Uterus (tissue), 2 donors: ENCODE measurements around the gene SSBP1.

ENCODE experiments used
- POLR2A ChIP-seq, 2 donors: fragments of 450-650 bp; IDR thresholded peaks; one replicate each; pipeline ENCODE4 v1.6.1; 2016; ENCODE audit warnings: antibody characterized with exemption in 2 of 2, mild to moderate bottlenecking in 1 of 2, moderate library complexity in 1 of 2
- TF ChIP-seq, protein P1 (sequence below), 4 experiments: fragments of 200-600 bp in 2 of 4; fragments of 450-650 bp in 2 of 4; sonication (generic) in 2 of 4; IDR thresholded peaks; one replicate each; pipeline ENCODE4 v1.5.1; 2016 to 2019; ENCODE audit warnings: antibody characterized with exemption in 4 of 4, mild to moderate bottlenecking in 2 of 4, moderate library complexity in 1 of 4

DNA sequence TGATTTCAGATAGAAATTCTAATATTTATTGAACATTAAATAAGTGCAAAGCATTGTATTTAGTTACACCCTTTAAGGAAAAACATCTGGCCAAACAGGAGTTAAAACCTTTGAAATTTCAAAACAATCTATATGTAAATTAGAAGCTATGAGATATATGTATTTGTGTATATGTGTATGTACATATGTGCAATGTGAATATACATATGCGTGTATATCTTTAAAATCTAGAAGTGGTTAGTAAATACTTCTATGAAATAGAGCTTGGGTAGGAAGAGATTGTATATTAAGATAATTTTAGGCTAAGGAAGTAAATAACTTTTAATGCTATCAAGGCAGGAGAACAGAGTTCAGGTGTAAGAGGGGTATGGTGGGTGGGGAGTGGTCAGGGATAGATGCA is 20.7 kb upstream of the SSBP1 start:
- TF ChIP-seq, protein P1, sequence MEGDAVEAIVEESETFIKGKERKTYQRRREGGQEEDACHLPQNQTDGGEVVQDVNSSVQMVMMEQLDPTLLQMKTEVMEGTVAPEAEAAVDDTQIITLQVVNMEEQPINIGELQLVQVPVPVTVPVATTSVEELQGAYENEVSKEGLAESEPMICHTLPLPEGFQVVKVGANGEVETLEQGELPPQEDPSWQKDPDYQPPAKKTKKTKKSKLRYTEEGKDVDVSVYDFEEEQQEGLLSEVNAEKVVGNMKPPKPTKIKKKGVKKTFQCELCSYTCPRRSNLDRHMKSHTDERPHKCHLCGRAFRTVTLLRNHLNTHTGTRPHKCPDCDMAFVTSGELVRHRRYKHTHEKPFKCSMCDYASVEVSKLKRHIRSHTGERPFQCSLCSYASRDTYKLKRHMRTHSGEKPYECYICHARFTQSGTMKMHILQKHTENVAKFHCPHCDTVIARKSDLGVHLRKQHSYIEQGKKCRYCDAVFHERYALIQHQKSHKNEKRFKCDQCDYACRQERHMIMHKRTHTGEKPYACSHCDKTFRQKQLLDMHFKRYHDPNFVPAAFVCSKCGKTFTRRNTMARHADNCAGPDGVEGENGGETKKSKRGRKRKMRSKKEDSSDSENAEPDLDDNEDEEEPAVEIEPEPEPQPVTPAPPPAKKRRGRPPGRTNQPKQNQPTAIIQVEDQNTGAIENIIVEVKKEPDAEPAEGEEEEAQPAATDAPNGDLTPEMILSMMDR (IDR thresholded peaks at IDR 0.05), result no peak
- TF ChIP-seq POLR2A (IDR thresholded peaks at IDR 0.05), result no peak
